ENCODE results near the gene CEP70.
A peak's percentile ranks its signal among the peaks of the same experiment; 100 is the strongest.
"Not testable (repeated sequence)": the region's sequence is repeated elsewhere in the genome, so short reads cannot be mapped to it uniquely, and the experiment has no call there.

The CEP70 gene

GRCh38 chr3:138547342-138547975, 46.6 kb downstream of the CEP70 start:
- no peak for DNase-seq (ENCODE audit: low spot score)
- TF ChIP-seq CTCF (IDR thresholded peaks at IDR 0.05; ENCODE audit: extremely low read depth, insufficient read depth, missing control alignments) = no peak
- in situ Hi-C loops (cut with MboI; ENCODE audit: low pct_unique_long_range_greater_than_20kb, low sequenced_read_pairs, unreplicated experiment) = no loop called here

- no peak for TF ChIP-seq CTCF (IDR thresholded peaks at IDR 0.05; ENCODE audit: extremely low read depth, insufficient read depth, missing control alignments)
- DNase-seq (ENCODE audit: low spot score) = no peak
- in situ Hi-C loops (cut with MboI; ENCODE audit: low pct_unique_long_range_greater_than_20kb, low sequenced_read_pairs, unreplicated experiment) = no loop called here
Observed at GRCh38 chr3:138544546-138544945, 49.5 kb downstream of the CEP70 start.

- TF ChIP-seq CTCF (IDR thresholded peaks at IDR 0.05; ENCODE audit: extremely low read depth, insufficient read depth, missing control alignments) = no peak
- in situ Hi-C loops (cut with MboI; ENCODE audit: low pct_unique_long_range_greater_than_20kb, low sequenced_read_pairs, unreplicated experiment) = no loop called here
- no peak for DNase-seq (ENCODE audit: low spot score)
Observed at GRCh38 chr3:138542977-138543376, 51.1 kb downstream of the CEP70 start.

GRCh38 chr3:138539352-138539751, 54.7 kb downstream of the CEP70 start:
- no peak for DNase-seq (ENCODE audit: low spot score)
- in situ Hi-C loops (cut with MboI; ENCODE audit: low pct_unique_long_range_greater_than_20kb, low sequenced_read_pairs, unreplicated experiment) = no loop called here
- TF ChIP-seq CTCF (IDR thresholded peaks at IDR 0.05; ENCODE audit: extremely low read depth, insufficient read depth, missing control alignments) = no peak

GRCh38 chr3:138521445-138521844, 72.6 kb downstream of the CEP70 start:
- in situ Hi-C loops (cut with MboI; ENCODE audit: low pct_unique_long_range_greater_than_20kb, low sequenced_read_pairs, unreplicated experiment); DNase-seq (ENCODE audit: low spot score): not testable (repeated sequence)

- in situ Hi-C loops (cut with MboI; ENCODE audit: low pct_unique_long_range_greater_than_20kb, low sequenced_read_pairs, unreplicated experiment) = no loop called here
- TF ChIP-seq CTCF (IDR thresholded peaks at IDR 0.05; ENCODE audit: extremely low read depth, insufficient read depth, missing control alignments) = no peak
- peak; percentile 59 for DNase-seq (ENCODE audit: low spot score)
Observed at GRCh38 chr3:138513090-138513843, 80.8 kb downstream of the CEP70 start.

- TF ChIP-seq CTCF (IDR thresholded peaks at IDR 0.05; ENCODE audit: extremely low read depth, insufficient read depth, missing control alignments) = no peak
- DNase-seq (ENCODE audit: low spot score) = no peak
- in situ Hi-C loops (cut with MboI; ENCODE audit: low pct_unique_long_range_greater_than_20kb, low sequenced_read_pairs, unreplicated experiment) = no loop called here
Observed at GRCh38 chr3:138511945-138512344, 82.1 kb downstream of the CEP70 start.

Measured in GM13977 (cell line).